HEK293 (cell line): Measurements from ENCODE around the gene BRPF1.

Experiments used
- CTCF ChIP-seq: fragments of 450-650 bp; formaldehyde crosslinking; IDR thresholded peaks from 2 replicates; pipeline ENCODE4 v1.5.1; 2016; ENCODE audit warnings: missing biosample characterization, missing genetic modification characterization
- EGR2 ChIP-seq: fragments of 450-650 bp; formaldehyde crosslinking; IDR thresholded peaks from 2 replicates; pipeline ENCODE4 v1.5.1; 2016; ENCODE audit warnings: low read depth, missing biosample characterization, missing genetic modification characterization
- KLF10 ChIP-seq: fragments of 450-650 bp; IDR thresholded peaks from 2 replicates; pipeline ENCODE4 v1.5.1; 2018; ENCODE audit warnings: missing biosample characterization, mild to moderate bottlenecking, missing genetic modification characterization
- KLF8 ChIP-seq: fragments of 450-650 bp; formaldehyde crosslinking; IDR thresholded peaks from 2 replicates; pipeline ENCODE4 v1.5.1; 2016; ENCODE audit warnings: missing biosample characterization, missing genetic modification characterization
- PRDM1 ChIP-seq: fragments of 450-650 bp; formaldehyde crosslinking; IDR thresholded peaks from 2 replicates; pipeline ENCODE4; 2016; ENCODE audit warnings: missing biosample characterization, missing genetic modification characterization
- SCRT2 ChIP-seq: fragments of 450-650 bp; formaldehyde crosslinking; IDR thresholded peaks from 2 replicates; pipeline ENCODE4 v1.5.1; 2016; ENCODE audit warnings: missing biosample characterization, missing genetic modification characterization
- TRIM28 ChIP-seq: IDR thresholded peaks from 2 replicates; pipeline ENCODE4 v1.6.1; 2011; ENCODE audit warnings: low read length, control low read depth, borderline replicate concordance
- ZBTB17 ChIP-seq: fragments of 450-650 bp; formaldehyde crosslinking; IDR thresholded peaks from 2 replicates; pipeline ENCODE4 v1.5.1; 2016; ENCODE audit warnings: missing biosample characterization, missing genetic modification characterization
- ZBTB21 ChIP-seq: fragments of 450-650 bp; formaldehyde crosslinking; IDR thresholded peaks from 2 replicates; pipeline ENCODE4 v1.5.1; 2017; ENCODE audit warnings: missing biosample characterization, missing genetic modification characterization
- ZBTB26 ChIP-seq: fragments of 450-650 bp; formaldehyde crosslinking; optimal IDR thresholded peaks from 2 replicates; pipeline ENCODE3; 2016; ENCODE audit warnings: missing biosample characterization, mild to moderate bottlenecking, missing genetic modification characterization
- ZBTB8A ChIP-seq: fragments of 450-650 bp; formaldehyde crosslinking; IDR thresholded peaks from 2 replicates; pipeline ENCODE4 v1.5.1; 2016; ENCODE audit warnings: missing biosample characterization, missing genetic modification characterization
- ZEB2 ChIP-seq: fragments of 450-650 bp; formaldehyde crosslinking; IDR thresholded peaks from 2 replicates; pipeline ENCODE4 v1.5.1; 2016; ENCODE audit warnings: missing biosample characterization, missing genetic modification characterization
- ZNF10 ChIP-seq: fragments of 450-650 bp; formaldehyde crosslinking; IDR thresholded peaks from 2 replicates; pipeline ENCODE4 v1.5.1; 2017; ENCODE audit warnings: missing biosample characterization, missing genetic modification characterization
- ZNF121 ChIP-seq: fragments of 450-650 bp; formaldehyde crosslinking; IDR thresholded peaks from 2 replicates; pipeline ENCODE4 v1.5.1; 2016; ENCODE audit warnings: missing biosample characterization, missing genetic modification characterization
- ZNF24 ChIP-seq: fragments of 450-650 bp; formaldehyde crosslinking; IDR thresholded peaks from 2 replicates; pipeline ENCODE4 v1.5.1; 2016; ENCODE audit warnings: missing biosample characterization, missing genetic modification characterization
- ZNF26 ChIP-seq: fragments of 450-650 bp; formaldehyde crosslinking; IDR thresholded peaks from 2 replicates; pipeline ENCODE4 v1.5.1; 2016; ENCODE audit warnings: missing biosample characterization, missing genetic modification characterization
- ZNF324 ChIP-seq: fragments of 450-650 bp; formaldehyde crosslinking; IDR thresholded peaks from 2 replicates; pipeline ENCODE4 v1.5.1; 2016; ENCODE audit warnings: missing biosample characterization, missing genetic modification characterization
- ZNF335 ChIP-seq: fragments of 450-650 bp; formaldehyde crosslinking; conservative IDR thresholded peaks from 2 replicates; pipeline ENCODE4 v1.5.1; 2016; ENCODE audit warnings: missing biosample characterization, missing genetic modification characterization
- ZNF423 ChIP-seq: fragments of 450-650 bp; formaldehyde crosslinking; IDR thresholded peaks from 2 replicates; pipeline ENCODE4 v1.5.1; 2016; ENCODE audit warnings: missing biosample characterization, missing genetic modification characterization
- ZNF473 ChIP-seq: fragments of 450-650 bp; formaldehyde crosslinking; IDR thresholded peaks from 2 replicates; pipeline ENCODE4 v1.5.1; 2017; ENCODE audit warnings: missing biosample characterization, missing genetic modification characterization
- ZNF48 ChIP-seq: fragments of 450-650 bp; formaldehyde crosslinking; IDR thresholded peaks from 2 replicates; pipeline ENCODE4 v1.5.1; 2016; ENCODE audit warnings: missing biosample characterization, missing genetic modification characterization
- ZNF514 ChIP-seq: fragments of 450-650 bp; formaldehyde crosslinking; IDR thresholded peaks from 2 replicates; pipeline ENCODE4 v1.5.1; 2016; ENCODE audit warnings: missing biosample characterization, missing genetic modification characterization
- ZNF654 ChIP-seq: fragments of 450-650 bp; formaldehyde crosslinking; IDR thresholded peaks from 2 replicates; pipeline ENCODE4 v1.5.1; 2016; ENCODE audit warnings: low read depth, missing biosample characterization, missing genetic modification characterization
- ZNF704 ChIP-seq: fragments of 450-650 bp; formaldehyde crosslinking; IDR thresholded peaks from 2 replicates; pipeline ENCODE4 v1.5.1; 2016; ENCODE audit warnings: missing biosample characterization, missing genetic modification characterization
- ZNF768 ChIP-seq: fragments of 450-650 bp; formaldehyde crosslinking; IDR thresholded peaks from 2 replicates; pipeline ENCODE4 v1.5.1; 2018; ENCODE audit warnings: missing biosample characterization, mild to moderate bottlenecking, missing genetic modification characterization
- ZSCAN18 ChIP-seq: fragments of 450-650 bp; formaldehyde crosslinking; IDR thresholded peaks from 2 replicates; pipeline ENCODE4 v1.5.1; 2016; ENCODE audit warnings: missing biosample characterization, missing genetic modification characterization
- ZSCAN23 ChIP-seq: fragments of 450-650 bp; formaldehyde crosslinking; IDR thresholded peaks from 2 replicates; pipeline ENCODE4 v1.5.1; 2016; ENCODE audit warnings: missing biosample characterization, missing genetic modification characterization
- ZSCAN30 ChIP-seq: fragments of 450-650 bp; IDR thresholded peaks from 2 replicates; pipeline ENCODE4 v1.5.1; 2018; ENCODE audit warnings: missing biosample characterization, mild to moderate bottlenecking, missing genetic modification characterization, moderate library complexity
- ZSCAN4 ChIP-seq: fragments of 450-650 bp; formaldehyde crosslinking; IDR thresholded peaks from 2 replicates; pipeline ENCODE4 v1.5.1; 2017; ENCODE audit warnings: missing biosample characterization, missing genetic modification characterization

Gene BRPF1

GRCh38 chr3:9731206-9732079 lies at the start of gene BRPF1 (continued):
- TF ChIP-seq ZNF768 (tag by site-specific recombination), result peak; percentile 12; the same call in 1 of the 2 replicates
- no peak for TF ChIP-seq TRIM28
- TF ChIP-seq ZSCAN18 (tag by site-specific recombination), result peak; percentile 59; the same call in 1 of the 2 replicates
- peak; percentile 95 for TF ChIP-seq ZSCAN30 (tag by site-specific recombination)
- TF ChIP-seq ZSCAN23 (tag by site-specific recombination), result peak; percentile 93
- TF ChIP-seq KLF8 (tag by site-specific recombination), result peak; percentile 100
- no peak; the same call in 1 of the 2 replicates for TF ChIP-seq ZNF335 (tag by site-specific recombination)
- TF ChIP-seq ZBTB21 (tag by site-specific recombination), result peak; percentile 77
- peak; percentile 42; the same call in 1 of the 2 replicates for TF ChIP-seq ZNF121 (tag by site-specific recombination)
- TF ChIP-seq ZNF48 (tag by site-specific recombination), result no peak
- TF ChIP-seq ZNF324 (tag by site-specific recombination), result peak; percentile 99
- TF ChIP-seq ZEB2, result peak; percentile 100
- peak; percentile 18; the same call in 1 of the 2 replicates for TF ChIP-seq ZNF654 (tag by site-specific recombination)
- TF ChIP-seq ZBTB17 (tag by site-specific recombination), result peak; percentile 93
- TF ChIP-seq SCRT2 (tag by site-specific recombination), result 0 out of 2 replicates have a peak, but pooled peaks have one; percentile 18
- TF ChIP-seq ZNF473 (tag by site-specific recombination), result no peak
- TF ChIP-seq ZNF24, result peak; percentile 98
- no peak for TF ChIP-seq PRDM1
- peak; percentile 42; the same call in 1 of the 2 replicates for TF ChIP-seq CTCF (tag by site-specific recombination)
- no peak for TF ChIP-seq ZNF514
- TF ChIP-seq ZSCAN4, result peak; percentile 60; the same call in 1 of the 2 replicates
- peak; percentile 86 for TF ChIP-seq ZBTB8A
- TF ChIP-seq ZBTB26 (tag by site-specific recombination), result peak; percentile 90
- TF ChIP-seq ZNF704 (tag by site-specific recombination), result peak; percentile 45
- 0 out of 2 replicates have a peak, but pooled peaks have one; percentile 19 for TF ChIP-seq ZNF26 (tag by site-specific recombination)
- peak; percentile 93 for TF ChIP-seq KLF10 (tag by site-specific recombination)
- TF ChIP-seq ZNF423, result peak; percentile 65
- peak; percentile 70 for TF ChIP-seq EGR2 (tag by site-specific recombination)
- TF ChIP-seq ZNF10 (tag by site-specific recombination), result peak; percentile 83
